Sigmoid colon (tissue), 7 donors: ENCODE data around the gene EPSTI1. TPM values are rescaled to one million over a fixed set of nuclear protein-coding genes. Genes with fewer than 3 reads are reported as not detected.

ENCODE experiments used
- polyA plus RNA-seq, 3 donors: library from polyadenylated mRNA; stranded (reverse); fragments of 200-250 nt; gene quantifications; one replicate each; pipeline ENCODE4 v1.2.3, GENCODE V29; 2013
- total RNA-seq, 4 donors: library from RNA; depleted of rRNA; stranded (reverse); fragments of >200 nt; gene quantifications; one replicate each; pipeline ENCODE4 v1.1.0, GENCODE V29; 2016
- donor health status: healthy with polysubstance abuse.
- donor health status: Bipolar disorder and iron deficiency.
- donor health status: healthy.

Gene EPSTI1
- total and polyA plus RNA-seq, 7 donors = 3.0 to 27.8 (median 6.6) TPM

Other genes with a start within 250 kb of the EPSTI1 start
- gene FAM216B, start 210.7 kb downstream of the EPSTI1 start, total RNA-seq = not detected
- under 1 TPM in 2 of 3 donors, not detected in 1; 0.23 to 0.86 TPM for gene FAM216B, start 210.7 kb downstream of the EPSTI1 start, polyA plus RNA-seq
- 10 to 100 TPM; 13.6 to 16.3 (median 14.7) TPM for gene DNAJC15, start 31.3 kb upstream of the EPSTI1 start, total RNA-seq
- gene DNAJC15, start 31.3 kb upstream of the EPSTI1 start, polyA plus RNA-seq = 10 to 100 TPM; 14.4 to 38.8 (median 19.2) TPM